Tibial nerve (tissue), 4 donors: ENCODE results near the gene CREB3. TPM values are rescaled to one million over a fixed set of nuclear protein-coding genes. Genes with fewer than 3 reads are reported as not detected.

Experiments
- DNase-seq, 2 donors: peaks; one replicate each; pipeline ENCODE4 v3.0.0-alpha.2; 2019; ENCODE audit warnings: low spot score in 2 of 2
- H3K27ac ChIP-seq, 4 donors: fragments of 200-600 bp; sonication (generic) in 3 of 4; one replicate each; pipeline ENCODE4 v1.5.1; 2017 to 2019; ENCODE audit warnings: mild to moderate bottlenecking in 1 of 4
- H3K27me3 ChIP-seq, 2 donors: fragments of 200-600 bp; sonication (generic) in 1 of 2; one replicate each; pipeline versions ENCODE4 v1.5.1 to v1.6.0; 2017 to 2019
- H3K36me3 ChIP-seq, 3 donors: fragments of 200-600 bp; sonication (generic); one replicate each; pipeline ENCODE4 v1.5.1; 2018 to 2019
- H3K4me1 ChIP-seq, 4 donors: fragments of 200-600 bp; sonication (generic) in 3 of 4; one replicate each; pipeline ENCODE4 v1.5.1; 2017 to 2019
- H3K4me3 ChIP-seq, 4 donors: fragments of 200-600 bp; sonication (generic) in 3 of 4; one replicate each; pipeline ENCODE4 v1.5.1; 2017 to 2019; ENCODE audit warnings: mild to moderate bottlenecking in 1 of 4, moderate library complexity in 1 of 4
- H3K9me3 ChIP-seq, 4 donors: fragments of 200-600 bp; sonication (generic) in 3 of 4; one replicate each; pipeline ENCODE4 v1.5.1; 2017 to 2019
- CTCF ChIP-seq, 5 experiments: fragments of 200-600 bp in 3 of 5; fragments of 450-650 bp in 2 of 5; sonication (generic) in 3 of 5; IDR thresholded peaks; one replicate each; pipeline ENCODE4 v1.5.1; 2016 to 2019; ENCODE audit warnings: antibody characterized with exemption in 5 of 5, mild to moderate bottlenecking in 3 of 5, moderate library complexity in 2 of 5
- EP300 ChIP-seq, 2 donors: sonication (generic); formaldehyde crosslinking; IDR thresholded peaks; one replicate each; pipeline ENCODE4 v1.6.1; 2017; ENCODE audit warnings: antibody characterized with exemption in 2 of 2, mild to moderate bottlenecking in 1 of 2
- POLR2A ChIP-seq, 2 donors: fragments of 450-650 bp; IDR thresholded peaks; one replicate each; pipeline ENCODE4 v1.6.1; 2017; ENCODE audit warnings: antibody characterized with exemption in 2 of 2, mild to moderate bottlenecking in 2 of 2, moderate library complexity in 2 of 2
- WGBS, 2 donors: methylation state at CpG; one replicate each; pipeline ENCODE4 v1.1.5; 2018; 5-methylcytosine and 5-hydroxymethylcytosine counted together
- total RNA-seq, 4 donors: library from RNA; depleted of rRNA; stranded (reverse); fragments of >200 nt; gene quantifications; one replicate each; pipeline ENCODE4 v1.1.0, GENCODE V29; 2016

The CREB3 gene
- total RNA-seq, 4 donors from 2014 or later = 41.6 to 70.1 (median 53.5) TPM

GRCh38 chr9:35769763-35770162, 37.3 kb downstream of the CREB3 start:
- no peaks in the 10 kb centered on the region for H3K9me3 ChIP-seq
- no peak overlapping the region for H3K4me3 ChIP-seq
- WGBS, 2 donors = 82 to 89% methylated on average over 1 of the region's 1 CpG
- H3K27ac ChIP-seq = no peak overlapping the region
- no peak for DNase-seq
- no peaks in the 10 kb centered on the region for H3K27me3 ChIP-seq
- peaks cover 0 to 25% (median 13%) of the 10 kb centered on the region in 4 donors for H3K4me1 ChIP-seq
- TF ChIP-seq POLR2A (IDR thresholded peaks at IDR 0.05) = no peak
- TF ChIP-seq CTCF (IDR thresholded peaks at IDR 0.05) = no peak
- no peak for TF ChIP-seq EP300 (IDR thresholded peaks at IDR 0.05)
- H3K36me3 ChIP-seq = no peaks in the 10 kb centered on the region

- TF ChIP-seq POLR2A (IDR thresholded peaks at IDR 0.05) (no peak), CTCF (IDR thresholded peaks at IDR 0.05) (no peak), EP300 (IDR thresholded peaks at IDR 0.05) (no peak)
- H3K4me3 ChIP-seq = no peak overlapping the region
Measured at GRCh38 chr9:35771075-35771433, 38.6 kb downstream of the CREB3 start.

GRCh38 chr9:35771534-35771933, 39.1 kb downstream of the CREB3 start:
- peak in 1 of 2 donors; percentile 61 for DNase-seq
- H3K4me3 ChIP-seq = no peak overlapping the region
- peak overlapping the region in 3 of 4 donors; percentile 32 to 53 (median 50) for H3K27ac ChIP-seq
- H3K9me3 ChIP-seq = no peaks in the 10 kb centered on the region
- H3K36me3 ChIP-seq = no peaks in the 10 kb centered on the region
- TF ChIP-seq EP300 (IDR thresholded peaks at IDR 0.05) (no peak), CTCF (IDR thresholded peaks at IDR 0.05) (no peak), POLR2A (IDR thresholded peaks at IDR 0.05) (no peak)
- no peaks in the 10 kb centered on the region for H3K27me3 ChIP-seq
- WGBS, 2 donors = 11 to 18% methylated on average over 1 of the region's 1 CpG
- peaks cover 0 to 32% (median 13%) of the 10 kb centered on the region in 4 donors for H3K4me1 ChIP-seq

More at GRCh38 chr9:35771075-35771433, 38.6 kb downstream of the CREB3 start:
- Histone ChIP-seq H3K36me3 (no peaks in the 10 kb centered on the region), H3K9me3 (no peaks in the 10 kb centered on the region), H3K4me1 (peaks cover 0 to 32% (median 13%) of the 10 kb centered on the region in 4 donors), H3K27me3 (no peaks in the 10 kb centered on the region), H3K27ac (peak overlapping the region in 3 of 4 donors; percentile 32 to 53 (median 50))
- WGBS, 2 donors = 7 to 17% methylated on average over 4 of the region's 4 CpGs
- DNase-seq = peak in 1 of 2 donors; percentile 40

GRCh38 chr9:35771943-35772342, 39.5 kb downstream of the CREB3 start:
- WGBS, 2 donors = 74 to 76% methylated on average over 3 of the region's 3 CpGs
- Histone ChIP-seq H3K27me3 (no peaks in the 10 kb centered on the region), H3K4me3 (no peak overlapping the region), H3K36me3 (no peaks in the 10 kb centered on the region), H3K27ac (peak overlapping the region in 1 of 4 donors; percentile 32), H3K4me1 (peaks cover 0 to 32% (median 13%) of the 10 kb centered on the region in 4 donors), H3K9me3 (no peaks in the 10 kb centered on the region)
- no peak for DNase-seq
- TF ChIP-seq CTCF (IDR thresholded peaks at IDR 0.05) (no peak), POLR2A (IDR thresholded peaks at IDR 0.05) (no peak), EP300 (IDR thresholded peaks at IDR 0.05) (no peak)

- Histone ChIP-seq H3K27me3 (no peaks in the 10 kb centered on the region), H3K27ac (no peak overlapping the region), H3K4me1 (peaks cover 0 to 28% (median 13%) of the 10 kb centered on the region in 4 donors), H3K36me3 (no peaks in the 10 kb centered on the region), H3K4me3 (no peak overlapping the region), H3K9me3 (no peaks in the 10 kb centered on the region)
- TF ChIP-seq POLR2A (IDR thresholded peaks at IDR 0.05) (no peak), CTCF (IDR thresholded peaks at IDR 0.05) (no peak)
- WGBS, 2 donors = 61 to 62% methylated on average over 7 of the region's 7 CpGs
- DNase-seq = no peak
Measured at GRCh38 chr9:35774907-35775635, 42.6 kb downstream of the CREB3 start.
